NCI-H510A treated with DMSO at 0.1 percent for 48 hours (cell line): Measurements from ENCODE around the gene SULT1A1.
"Not testable (repeated sequence)": the region's sequence is repeated elsewhere in the genome, so short reads cannot be mapped to it uniquely, and the experiment has no call there.

ENCODE experiments used
- DNase-seq: peaks from one replicate; lab custom pipeline; 2025; lab: John Stamatoyannopoulos, UW

SULT1A1 gene

DNA sequence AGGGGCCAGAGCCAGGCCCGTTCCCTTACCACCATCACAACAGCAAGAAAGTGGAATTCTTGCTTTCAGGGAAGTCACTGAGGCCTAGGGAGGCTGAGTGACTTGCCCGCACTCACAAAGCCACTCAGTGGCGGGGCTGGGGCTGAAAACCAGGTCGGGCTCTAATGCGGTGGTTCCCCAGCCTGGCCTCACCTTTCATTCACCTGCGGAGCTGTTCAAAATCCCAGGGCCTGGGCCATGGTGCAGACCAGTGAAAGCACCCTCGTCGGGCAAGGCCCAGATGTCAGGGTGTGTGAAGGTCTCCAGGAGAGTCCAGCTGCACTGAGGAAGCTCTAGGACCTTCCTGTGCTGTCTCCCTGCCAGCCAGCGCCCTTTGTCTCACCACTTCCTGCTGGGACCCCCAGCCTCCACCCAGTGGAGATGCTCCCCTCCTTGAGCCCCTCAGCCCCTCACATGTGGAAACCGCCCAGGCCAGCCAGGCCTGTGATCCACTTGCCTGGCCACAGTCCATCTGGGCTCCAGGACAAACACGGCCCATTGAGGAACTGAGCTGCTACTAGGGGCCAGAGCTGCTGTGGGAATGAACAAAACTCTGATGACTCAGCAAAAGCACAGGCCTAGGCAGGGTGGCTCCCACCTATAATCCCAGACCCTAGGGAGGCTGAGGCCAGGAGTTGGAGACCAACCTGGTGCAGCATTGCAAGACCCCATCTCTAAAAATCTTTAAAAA lies 812 bp downstream of the SULT1A1 start:
- not testable (repeated sequence) for DNase-seq

- DNase-seq = not testable (repeated sequence)
Measured at GRCh38 chr16:28608496-28608808, 1.4 kb downstream of the SULT1A1 start.

- not testable (repeated sequence) for DNase-seq
Measured at GRCh38 chr16:28607681-28608495, 2.0 kb downstream of the SULT1A1 start.

DNA sequence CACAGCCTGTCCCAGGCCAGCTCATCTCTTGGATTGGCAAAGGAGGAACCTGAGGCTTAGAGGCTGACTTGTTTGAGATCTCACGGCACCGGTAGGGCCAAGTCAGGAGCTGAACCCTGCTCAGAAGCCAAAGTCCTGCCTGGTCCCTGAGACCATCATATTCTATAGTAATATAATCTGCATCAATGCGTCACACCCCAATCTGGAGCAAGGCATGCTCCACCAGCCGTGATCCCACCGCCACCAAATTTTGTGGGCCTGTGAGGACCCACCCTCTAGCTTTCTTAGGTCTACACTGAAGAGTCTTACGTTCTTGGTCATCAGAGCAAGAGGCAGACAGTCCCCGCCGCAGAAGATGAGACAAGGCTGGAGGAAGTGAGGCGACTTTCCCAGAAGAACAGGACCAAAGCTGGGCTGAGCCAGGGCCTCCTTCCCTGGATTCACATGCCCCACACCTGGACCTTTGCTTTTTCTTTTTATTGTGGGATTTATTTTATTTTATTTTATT lies 2.7 kb downstream of the SULT1A1 start:
- DNase-seq = no peak

GRCh38 chr16:28606291-28607115 lies 3.3 kb downstream of the SULT1A1 start:
- no peak for DNase-seq

DNA sequence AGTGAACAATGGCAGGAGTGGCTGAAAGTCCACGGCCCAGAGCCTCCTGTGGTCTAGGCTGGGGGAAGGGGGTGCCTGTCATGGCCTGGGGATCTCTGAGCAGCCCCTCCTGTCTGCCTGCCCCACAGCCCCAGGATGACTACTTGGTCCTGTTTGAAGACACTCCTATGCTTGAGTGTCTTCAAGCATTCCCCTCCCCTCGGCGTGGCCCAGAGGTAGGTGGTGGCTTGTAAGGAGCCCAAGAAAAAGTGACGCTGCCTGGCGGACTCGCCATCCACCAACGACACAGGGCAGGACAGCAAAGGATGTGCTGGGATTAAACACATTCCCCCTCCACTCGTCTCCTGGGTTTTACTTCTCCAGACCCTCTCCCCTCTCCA lies 5.7 kb downstream of the SULT1A1 start:
- no peak for DNase-seq

DNA sequence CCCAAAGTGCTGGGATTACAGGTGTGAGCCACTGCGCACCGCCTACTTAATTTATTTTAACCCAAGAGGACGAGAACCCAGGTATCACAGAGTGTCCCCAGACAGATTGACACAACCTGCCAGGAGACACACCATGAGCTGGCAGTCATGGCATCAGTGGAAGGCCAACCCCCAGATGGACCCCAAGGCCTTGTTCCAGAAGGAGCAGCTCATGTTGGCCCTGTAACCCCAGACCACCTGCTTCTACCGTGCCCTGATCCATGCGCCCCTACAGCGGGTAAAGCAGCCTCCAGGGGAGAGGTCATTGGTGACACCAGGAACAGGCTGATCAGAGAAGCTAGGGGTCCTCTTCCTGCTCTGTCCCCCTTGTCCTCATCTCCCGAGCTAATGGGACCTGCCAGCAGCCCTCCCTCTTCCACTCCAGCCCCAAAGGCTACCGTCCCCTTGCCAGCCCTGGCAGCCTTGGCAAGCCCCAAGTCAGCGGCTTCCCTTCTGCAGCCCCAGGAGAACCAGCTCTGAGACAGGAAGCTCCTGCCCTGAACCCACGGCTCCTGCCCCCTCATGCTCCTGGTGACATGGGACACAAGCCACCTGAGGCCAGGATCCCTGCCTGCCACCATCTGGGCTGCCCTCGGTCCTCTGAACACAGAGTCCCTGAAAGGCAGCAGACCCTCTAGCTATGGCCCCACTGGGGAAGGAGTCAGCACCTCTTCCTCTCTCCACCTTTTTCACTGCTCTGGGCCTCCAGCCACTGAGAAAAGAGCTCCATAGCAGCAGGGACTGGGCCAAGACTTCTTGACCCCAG lies 6.3 kb downstream of the SULT1A1 start:
- no peak for DNase-seq

DNA sequence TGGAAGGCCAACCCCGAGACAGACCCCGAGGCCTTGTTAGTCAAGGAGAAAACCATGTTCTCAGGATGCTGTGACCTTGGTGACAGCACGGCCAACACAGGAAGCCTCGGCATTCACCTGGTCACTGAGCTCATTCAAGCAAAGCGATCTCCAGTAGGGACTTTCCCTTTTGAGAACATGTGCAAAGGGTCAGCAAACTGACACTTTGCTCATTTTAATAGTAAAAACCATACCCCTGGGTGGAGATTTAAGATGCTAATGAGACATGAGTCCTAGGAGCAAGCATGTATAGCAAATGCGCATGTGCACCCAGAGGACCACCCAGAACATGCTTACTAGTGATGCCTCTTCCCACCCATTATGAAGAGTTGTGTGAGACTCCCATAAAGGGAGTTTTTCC lies 7.3 kb downstream of the SULT1A1 start:
- DNase-seq = no peak

GRCh38 chr16:28602062-28602461 lies 7.8 kb downstream of the SULT1A1 start:
- not testable (repeated sequence) for DNase-seq

GRCh38 chr16:28601589-28601988 lies 8.3 kb downstream of the SULT1A1 start:
- not testable (repeated sequence) for DNase-seq

GRCh38 chr16:28600965-28601364 lies 8.9 kb downstream of the SULT1A1 start:
- DNase-seq = not testable (repeated sequence)

DNA sequence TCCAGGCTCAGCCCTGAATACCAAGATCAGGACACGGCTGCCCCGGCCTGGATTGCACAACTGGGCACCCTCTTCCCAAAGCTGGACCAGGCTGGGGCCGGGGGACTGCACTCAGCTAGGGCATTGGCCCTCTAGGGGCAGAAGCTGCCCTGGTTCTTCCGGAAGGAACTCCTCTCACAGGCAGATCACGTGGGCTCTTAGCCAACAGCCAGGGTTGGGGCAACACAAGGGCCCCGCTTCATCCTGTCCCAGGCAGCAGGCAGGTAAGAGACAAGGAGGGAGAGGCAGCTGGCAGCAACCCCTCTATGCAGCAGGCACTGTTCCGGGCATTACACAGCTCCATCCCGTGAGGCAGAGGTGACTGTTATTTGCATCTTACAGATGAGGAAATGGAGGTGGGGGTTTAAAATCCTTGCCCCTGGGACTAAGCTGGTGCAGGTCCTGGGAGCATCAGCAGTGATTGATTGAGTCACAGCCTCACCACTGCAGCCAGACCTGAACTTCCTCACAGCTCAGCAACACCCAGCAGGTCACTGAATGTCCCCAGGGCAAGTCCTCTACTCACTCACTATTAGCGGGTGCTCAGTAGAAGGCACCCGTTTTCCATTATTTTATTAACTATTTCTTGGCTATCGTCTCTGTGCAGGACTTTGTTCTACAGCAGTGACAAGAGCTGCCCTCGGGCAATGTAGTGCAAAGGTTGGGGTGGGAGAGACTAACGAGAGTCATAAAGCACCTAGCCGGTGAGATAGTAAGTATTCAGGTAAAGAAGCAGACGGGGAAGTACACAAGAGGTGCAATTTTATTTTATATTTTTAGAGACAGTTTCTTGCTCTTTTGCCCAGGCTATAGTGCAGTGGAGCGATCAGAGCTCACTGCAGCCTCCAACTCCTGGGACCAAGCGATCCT lies 10.2 kb downstream of the SULT1A1 start:
- DNase-seq = not testable (repeated sequence)

DNA sequence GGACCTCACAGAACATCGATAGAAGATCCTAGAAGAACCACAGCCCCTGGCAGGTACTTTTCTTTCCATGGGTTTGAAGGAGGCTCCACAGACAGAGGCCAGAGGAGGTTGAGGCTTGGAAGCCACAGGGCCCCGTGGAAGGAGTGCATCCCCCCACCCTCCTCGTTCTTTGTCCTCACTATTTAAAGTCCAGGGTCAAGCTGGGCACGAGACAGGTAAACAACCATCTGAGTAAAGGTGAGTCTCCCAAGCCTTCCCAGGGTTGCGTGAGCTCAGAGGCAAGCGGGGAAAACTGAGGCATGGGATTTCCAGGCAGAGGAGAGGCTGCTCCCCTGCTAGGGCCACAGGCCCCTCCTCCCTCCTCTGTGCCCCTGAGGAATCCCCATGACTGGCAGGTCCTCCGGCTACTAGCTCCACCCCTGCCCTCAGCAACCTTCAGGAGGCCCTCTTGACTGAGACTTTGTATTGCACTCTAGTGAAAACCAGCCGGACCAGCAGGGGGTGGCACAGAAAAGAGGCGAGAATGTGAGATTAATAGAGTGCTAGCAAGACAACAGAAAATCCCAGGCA lies 12.1 kb downstream of the SULT1A1 start:
- DNase-seq = peak; percentile 91

GRCh38 chr16:28596840-28597691 lies 12.8 kb downstream of the SULT1A1 start, which contains the start of gene SULT1A2:
TSS of gene SULT1A2 (minus strand) at chr16:28597050. CDS start at chr16:28595930, 1,120 bp downstream.
- no peak for DNase-seq

GRCh38 chr16:28596115-28596630 lies 13.7 kb downstream of the SULT1A1 start:
- DNase-seq = no peak

- not testable (repeated sequence) for DNase-seq
Measured at GRCh38 chr16:28595451-28595850, 14.4 kb downstream of the SULT1A1 start.

- no peak for DNase-seq
Measured at GRCh38 chr16:28592979-28593553, 16.8 kb downstream of the SULT1A1 start.

- DNase-seq = no peak
Measured at GRCh38 chr16:28592511-28592910, 17.3 kb downstream of the SULT1A1 start.
